Ovary (tissue), 9 donors: ENCODE measurements around the gene PCBP4. TPM values are rescaled to one million over a fixed set of nuclear protein-coding genes. Genes with fewer than 3 reads are reported as not detected.

Experiments used
- DNase-seq, 5 donors: peaks; one replicate each; pipeline ENCODE4 v3.0.0-alpha.2; 2019 to 2020
- H3K27ac ChIP-seq, 2 donors: fragments of 200-600 bp; one replicate each; pipeline versions ENCODE4 v1.5.1 to v1.8.0; 2019 to 2022
- H3K27me3 ChIP-seq: fragments of 200-600 bp; one replicate; pipeline ENCODE4 v1.8.0; 2022
- H3K36me3 ChIP-seq: fragments of 200-600 bp; sonication (generic); one replicate; pipeline ENCODE4 v1.5.1; 2019
- H3K4me1 ChIP-seq: one replicate; pipeline ENCODE4 v1.8.1; 2013; ENCODE audit warnings: mild to moderate bottlenecking, moderate library complexity; ENCODE audit not compliant: insufficient read depth
- H3K4me3 ChIP-seq: fragments of 200-600 bp; sonication (generic); one replicate; pipeline ENCODE4 v1.5.1; 2017
- H3K9me3 ChIP-seq, 2 donors: fragments of 200-600 bp in 1 of 2; sonication (generic) in 1 of 2; one replicate each; pipeline versions ENCODE4 v1.5.1 to v1.8.1; 2013 to 2019; ENCODE audit warnings: mild to moderate bottlenecking in 1 of 2, moderate library complexity in 1 of 2
- CTCF ChIP-seq, 3 donors: fragments of 450-650 bp in 2 of 3; fragments of 200-600 bp in 1 of 3; IDR thresholded peaks; one replicate each; pipeline versions ENCODE4 v1.5.1 to v1.8.0; 2016 to 2022; ENCODE audit warnings: antibody characterized with exemption in 3 of 3, mild to moderate bottlenecking in 1 of 3
- EP300 ChIP-seq: sonication (generic); formaldehyde crosslinking; IDR thresholded peaks from one replicate; pipeline ENCODE4 v1.6.1; 2017; ENCODE audit warnings: antibody characterized with exemption
- POLR2A ChIP-seq: fragments of 450-650 bp; IDR thresholded peaks from one replicate; pipeline ENCODE4 v1.6.1; 2017; ENCODE audit warnings: antibody characterized with exemption, mild to moderate bottlenecking, moderate library complexity
- WGBS, 3 donors: extraction: QIAGEN DNeasy Blood & Tissue Kit in 1 of 3; methylation state at CpG; one replicate each; pipeline versions ENCODE4 v1.1.5 to v1.1.7; 2013 to 2017; 5-methylcytosine and 5-hydroxymethylcytosine counted together
- intact Hi-C, 4 donors: fragments of 100-400 bp; cut with DNase I; formaldehyde crosslinking; loops; one replicate each; pipeline versions ENCODE4 v1.11.0 to v1.15.1; 2022 to 2023
- polyA plus RNA-seq, 2 donors: library from polyadenylated mRNA; stranded (reverse); fragments of 200-250 nt in 1 of 2; fragments of 350-450 nt in 1 of 2; fragmentation: Illumina TruSeq in 1 of 2; extraction: RNeasy Lipid Tissue Mini Kit (QIAGEN cat#74804) in 1 of 2; gene quantifications; one replicate each; pipeline ENCODE4 v1.2.3, GENCODE V29; 2013 to 2014
- total RNA-seq, 7 donors: library from RNA; depleted of rRNA in 2 of 7; stranded (reverse); fragments of >200 nt in 2 of 7; fragmentation: NEBNext Ultra II Directional in 3 of 7; extraction: Animal tissue kit (Norgen Biotek cat#: 25700) in 3 of 7; gene quantifications; one replicate each; pipeline versions ENCODE4 v1.1.0 to v1.2.4, GENCODE V29; 2016 to 2023
- donor health status: DM: no; HTN: no; CAD: no; lungs with moderate emphysema.
- donor health status: DM: no; HTN: no; CAD: no.
- donor health status: Bipolar disorder and iron deficiency.
- donor health status: DM: yes; HTN: yes; CAD: no.
- donor health status: DM: no; HTN: no; CAD: no.
- donor health status: DM: yes; HTN: yes; CAD: no.

The PCBP4 gene
- total and polyA plus RNA-seq, 9 donors, result 4.5 to 83.3 (median 44.0) TPM

GRCh38 chr3:51940648-51941462, 26.4 kb downstream of the PCBP4 start:
- H3K9me3 ChIP-seq, result no peaks in the 10 kb centered on the region
- peaks cover 14% of the 10 kb centered on the region for H3K4me1 ChIP-seq
- TF ChIP-seq EP300, result no peak
- TF ChIP-seq POLR2A, result no peak
- TF ChIP-seq CTCF (IDR thresholded peaks at IDR 0.05), result no peak
- peak overlapping the region in 1 of 2 donors; percentile 36 for H3K27ac ChIP-seq
- no peaks in the 10 kb centered on the region for H3K36me3 ChIP-seq
- H3K27me3 ChIP-seq, result no peaks in the 10 kb centered on the region
- intact Hi-C loops, result loop anchor here in 1 of 4 donors (5.0 to 10.0 kb wide), 2 partner anchors 201 to 1326 kb away; partner anchors contain the start of genes CISH and MAPKAPK3
- H3K4me3 ChIP-seq, result peak overlapping the region; percentile 87
- DNase-seq, result no peak
- 23 to 27% (median 24%) methylated on average over 13 of the region's 13 CpGs for WGBS, 3 donors

GRCh38 chr3:51938780-51939425, 28.4 kb downstream of the PCBP4 start:
- TF ChIP-seq CTCF (IDR thresholded peaks at IDR 0.05), result no peak
- no peak for TF ChIP-seq POLR2A
- no peak for TF ChIP-seq EP300
- 65 to 67% (median 66%) methylated on average over 9 of the region's 9 CpGs for WGBS, 3 donors
- no peak for DNase-seq
- no peak overlapping the region for H3K27ac ChIP-seq
- peaks cover 14% of the 10 kb centered on the region for H3K4me1 ChIP-seq
- no peaks in the 10 kb centered on the region for H3K27me3 ChIP-seq
- no peaks in the 10 kb centered on the region for H3K9me3 ChIP-seq
- no peaks in the 10 kb centered on the region for H3K36me3 ChIP-seq
- intact Hi-C loops, result no loop called here
- H3K4me3 ChIP-seq, result no peak overlapping the region

- TF ChIP-seq POLR2A, result no peak
- Histone ChIP-seq H3K36me3 (no peaks in the 10 kb centered on the region), H3K27me3 (no peaks in the 10 kb centered on the region), H3K27ac (no peak overlapping the region), H3K4me3 (no peak overlapping the region), H3K4me1 (peaks cover 9% of the 10 kb centered on the region), H3K9me3 (no peaks in the 10 kb centered on the region)
- intact Hi-C loops, result no loop called here
- 86 to 91% (median 89%) methylated on average over 13 of the region's 13 CpGs for WGBS, 3 donors
- DNase-seq, result peak in 1 of 5 donors; percentile 10
Observed at GRCh38 chr3:51937611-51938450, 29.4 kb downstream of the PCBP4 start.

GRCh38 chr3:51937014-51937413, 30.2 kb downstream of the PCBP4 start:
- 70 to 79% (median 77%) methylated on average over 9 of the region's 9 CpGs for WGBS, 3 donors
- H3K36me3 ChIP-seq, result no peaks in the 10 kb centered on the region

More at GRCh38 chr3:51937014-51937413, 30.2 kb downstream of the PCBP4 start:
- TF ChIP-seq CTCF (IDR thresholded peaks at IDR 0.05) (no peak), EP300 (no peak), POLR2A (no peak)
- Histone ChIP-seq H3K4me3 (no peak overlapping the region), H3K27me3 (no peaks in the 10 kb centered on the region), H3K4me1 (peaks cover 4% of the 10 kb centered on the region), H3K9me3 (no peaks in the 10 kb centered on the region), H3K27ac (no peak overlapping the region)
- intact Hi-C loops, result no loop called here
- DNase-seq, result peak in 1 of 5 donors; percentile 16
